ENCODE results near the gene FMNL2.

Gene FMNL2

DNA sequence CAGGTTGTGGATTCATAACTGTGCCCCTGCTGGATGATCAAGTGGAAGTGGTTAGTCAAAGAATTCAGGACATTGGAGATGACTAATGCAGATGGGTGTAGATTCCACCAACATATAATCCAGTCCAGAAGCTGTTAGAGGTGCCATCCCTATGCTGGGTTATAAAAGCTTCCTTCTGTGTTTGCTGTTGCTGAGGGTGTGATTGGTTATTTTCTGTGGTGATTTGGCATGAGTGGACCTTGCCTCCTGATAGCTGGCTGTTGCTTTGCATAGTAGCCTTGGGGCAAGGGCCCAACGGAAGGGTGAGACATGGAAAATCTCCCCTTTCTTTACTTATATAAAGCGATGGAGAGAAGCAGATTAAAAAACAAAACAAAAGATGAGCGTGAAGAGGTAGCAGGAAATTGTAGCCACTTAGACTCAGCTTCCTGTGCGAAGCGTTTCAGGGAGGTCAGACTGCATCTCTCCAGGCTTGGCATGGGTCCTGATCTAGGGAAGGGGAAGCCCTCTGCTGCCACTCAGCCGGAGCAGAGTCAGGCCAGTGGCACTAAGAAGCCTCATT is 190.4 kb downstream of the FMNL2 start:
- no peak for DNase-seq (ENCODE audit: low spot score)

DNA sequence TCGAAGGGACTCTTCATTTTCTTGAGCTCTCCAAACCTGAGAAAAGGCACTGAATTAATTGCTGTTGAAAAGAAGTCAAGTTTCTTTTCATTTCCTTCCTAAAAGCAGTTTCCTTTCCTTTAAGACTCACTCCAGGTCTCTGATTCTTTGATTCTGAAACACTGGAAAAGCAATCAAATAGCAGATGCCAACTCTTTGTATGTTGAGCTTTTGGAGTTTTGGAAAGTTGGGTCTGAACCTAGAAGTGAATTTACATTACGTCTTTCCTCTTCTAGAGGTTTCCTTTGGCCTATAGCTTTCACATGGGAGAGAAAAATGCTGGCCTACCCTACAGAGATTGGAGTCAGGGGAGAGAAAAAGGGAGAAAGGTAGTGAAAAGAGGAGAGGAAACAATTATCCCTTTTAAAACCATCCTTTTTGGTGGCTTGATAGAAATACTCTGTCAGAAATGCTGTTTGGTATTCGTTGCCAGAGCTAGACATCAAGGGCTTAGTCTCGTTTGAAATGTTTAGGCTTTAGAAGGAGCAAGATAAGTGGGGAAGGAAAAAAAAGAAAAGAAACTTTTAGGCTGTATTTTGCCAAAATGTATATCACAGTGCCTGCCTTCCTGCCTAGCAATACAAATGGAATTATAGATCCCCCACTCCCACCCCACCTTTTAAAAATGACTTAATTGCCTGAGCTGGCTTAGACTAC is 194.6 kb downstream of the FMNL2 start:
- DNase-seq (ENCODE audit: low spot score): no peak

DNA sequence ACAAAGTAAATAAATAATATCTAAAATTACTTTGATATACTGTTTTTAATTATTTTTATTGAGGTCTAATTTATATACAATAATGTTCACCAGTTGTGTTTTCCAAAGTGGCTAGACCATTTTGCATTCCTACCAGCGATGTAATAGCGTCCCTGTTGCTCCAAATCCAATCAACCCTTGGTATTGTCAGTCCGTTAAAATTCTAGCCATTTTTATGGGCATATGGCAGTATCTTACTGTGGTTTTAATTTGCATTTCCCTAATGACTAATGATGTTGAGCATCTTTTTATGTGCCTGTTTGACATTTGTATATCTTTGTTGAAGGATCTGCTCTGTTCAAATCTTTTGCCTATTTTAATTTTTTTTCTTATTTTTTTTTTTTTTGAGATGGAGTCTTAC is 197.3 kb downstream of the FMNL2 start:
- no peak for DNase-seq (ENCODE audit: low spot score)

DNA sequence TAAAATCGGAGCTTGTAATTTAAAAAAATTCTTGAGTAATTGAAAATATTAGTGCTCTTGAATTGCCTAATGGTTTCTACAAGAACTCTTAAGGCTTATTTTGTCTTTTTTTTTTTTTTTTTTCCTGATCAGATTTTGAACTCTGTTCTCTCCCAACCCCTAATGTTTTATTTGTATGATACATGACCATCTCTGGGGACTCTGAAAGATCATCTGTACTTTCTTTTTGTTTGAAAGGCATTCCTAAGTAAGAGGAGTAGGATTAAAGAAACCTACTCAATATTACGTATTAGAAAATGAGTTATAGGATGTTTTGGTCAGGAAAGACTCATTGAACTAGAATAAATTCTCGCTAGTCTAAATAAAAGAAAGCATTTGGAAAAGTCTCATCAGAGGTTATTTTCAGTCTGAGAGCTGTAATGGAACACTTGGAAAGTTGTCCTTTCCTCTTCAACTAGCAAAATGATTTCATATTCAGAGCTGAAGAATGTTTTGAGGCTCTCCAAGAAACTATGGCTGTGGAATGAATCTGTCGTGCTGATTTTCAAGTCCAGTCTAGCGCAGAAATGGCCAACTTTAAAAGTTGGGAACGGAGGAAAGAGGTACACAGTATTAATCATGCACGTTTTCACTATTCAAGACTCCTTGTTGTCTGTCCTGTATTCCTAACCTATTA is 199.6 kb downstream of the FMNL2 start:
- no peak for DNase-seq (ENCODE audit: low spot score)

DNA sequence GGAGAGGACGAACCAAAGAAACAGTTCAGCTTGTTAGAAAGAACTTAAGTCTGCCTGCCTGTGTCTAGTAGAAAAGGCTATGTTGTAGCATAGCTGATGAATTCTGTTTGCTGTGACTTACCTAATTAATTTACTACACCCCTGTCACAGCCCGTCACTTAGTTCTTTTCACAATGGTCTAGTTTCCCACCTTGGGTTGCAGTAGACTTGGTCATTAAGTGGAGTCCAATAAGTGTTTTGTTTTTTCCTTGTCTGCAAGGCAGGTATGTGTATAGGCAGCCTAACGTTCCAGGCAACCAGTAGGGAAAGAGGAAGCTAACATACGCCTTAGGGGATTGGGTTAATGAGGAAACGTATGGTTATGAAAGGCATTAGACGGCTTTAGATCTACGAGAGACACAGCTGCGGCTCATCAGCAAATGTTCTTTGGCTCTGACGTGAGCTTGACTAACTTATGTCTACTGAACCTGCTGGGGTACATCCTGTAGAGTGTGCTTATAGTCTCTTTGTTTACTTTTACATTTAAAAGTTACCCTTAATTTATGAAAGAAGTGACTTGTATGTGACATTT is 202.2 kb downstream of the FMNL2 start:
- no peak for DNase-seq (ENCODE audit: low spot score)

DNA sequence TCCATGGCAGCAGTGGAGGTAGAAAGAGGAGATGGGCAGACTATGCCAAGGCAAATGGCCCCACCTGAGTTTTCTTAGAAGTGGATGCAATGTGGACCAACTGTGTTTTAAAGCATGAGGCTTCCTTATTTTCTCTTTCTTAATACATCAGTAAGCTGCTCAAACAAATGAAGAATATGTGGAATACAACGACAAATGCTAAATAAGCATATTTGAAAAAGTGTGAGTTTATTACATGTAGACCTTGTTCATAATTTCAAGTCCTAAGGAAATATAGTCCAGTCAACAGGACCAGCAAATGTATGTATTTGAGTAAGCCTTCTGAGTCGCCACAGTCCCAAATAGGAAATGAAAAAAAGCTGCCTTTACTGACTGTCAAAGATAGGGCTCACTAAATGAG is 204.4 kb downstream of the FMNL2 start:
- no peak for DNase-seq (ENCODE audit: low spot score)

DNA sequence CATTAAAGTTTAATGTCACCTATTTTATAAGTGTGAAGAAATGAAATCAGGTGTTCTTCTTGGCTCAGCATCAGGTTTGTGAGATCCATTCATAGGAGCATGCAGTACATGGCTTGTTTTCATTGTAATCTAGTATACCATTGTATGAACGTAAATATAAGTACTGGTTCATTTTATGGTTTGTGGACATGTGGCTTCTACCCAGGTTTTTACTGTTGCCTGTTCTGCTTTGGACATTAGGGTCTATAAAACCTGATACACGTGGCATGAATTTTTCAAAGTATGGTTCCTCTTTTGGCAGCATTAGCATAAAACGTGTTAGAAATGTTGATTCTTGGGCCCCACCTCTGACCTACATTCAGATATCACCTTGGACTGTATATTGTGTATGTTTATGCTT is 206.7 kb downstream of the FMNL2 start:
- DNase-seq (ENCODE audit: low spot score): no peak

DNA sequence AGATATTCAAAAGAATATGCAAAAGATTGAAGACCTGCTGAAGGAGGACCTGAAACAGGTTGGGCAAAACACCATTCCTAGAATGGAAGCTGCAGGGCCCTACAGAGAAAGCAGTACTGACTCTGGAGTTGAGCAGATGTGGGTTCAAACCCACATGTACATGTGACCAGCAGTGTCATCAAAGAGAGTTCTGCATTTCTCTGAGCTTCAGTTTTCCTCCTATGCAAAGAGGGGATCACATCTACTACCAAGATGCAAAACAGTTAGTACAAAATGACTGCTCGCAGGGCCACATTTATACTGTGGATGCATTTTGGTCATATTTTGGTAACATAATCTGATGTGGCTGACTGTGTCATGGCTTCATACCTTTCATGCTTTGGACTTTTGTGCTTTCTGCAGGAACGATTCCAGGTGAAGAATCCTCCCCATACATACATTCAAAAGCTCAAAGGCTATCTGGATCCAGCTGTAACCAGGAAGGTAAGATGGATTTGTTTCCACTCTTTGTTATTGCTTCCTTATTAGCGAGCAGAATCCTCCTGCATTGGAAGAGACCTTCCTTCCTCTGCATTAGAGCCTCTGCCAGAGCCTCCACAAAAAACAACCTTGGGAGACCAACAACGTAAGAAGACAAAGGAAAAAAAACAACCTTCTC is 207.5 kb downstream of the FMNL2 start:
- DNase-seq (ENCODE audit: low spot score): no peak

DNA sequence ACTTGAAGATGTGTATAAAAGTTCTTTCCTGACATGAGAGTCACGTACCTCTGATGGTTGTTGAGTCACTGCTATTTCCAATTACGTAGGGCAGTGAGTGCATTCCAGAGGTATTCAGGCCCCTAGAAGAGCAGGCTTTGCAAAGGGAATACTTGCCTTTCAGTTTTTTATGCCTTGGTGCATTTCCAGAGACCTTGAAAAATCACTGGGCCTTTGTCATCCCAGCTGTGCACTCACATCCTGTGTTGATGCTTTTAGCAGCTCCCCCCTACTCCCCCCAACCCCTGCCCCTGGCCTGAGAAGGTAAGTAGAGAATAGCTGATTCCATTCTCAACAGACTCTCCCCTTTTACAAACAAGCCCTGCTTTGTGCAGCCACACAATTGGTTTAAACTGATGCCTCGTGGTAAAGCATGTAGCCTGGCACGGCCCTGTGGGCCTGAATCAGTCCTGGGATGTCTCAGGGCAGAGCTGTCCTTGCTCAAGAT is 208.1 kb downstream of the FMNL2 start:
- no peak for DNase-seq (ENCODE audit: low spot score)

DNA sequence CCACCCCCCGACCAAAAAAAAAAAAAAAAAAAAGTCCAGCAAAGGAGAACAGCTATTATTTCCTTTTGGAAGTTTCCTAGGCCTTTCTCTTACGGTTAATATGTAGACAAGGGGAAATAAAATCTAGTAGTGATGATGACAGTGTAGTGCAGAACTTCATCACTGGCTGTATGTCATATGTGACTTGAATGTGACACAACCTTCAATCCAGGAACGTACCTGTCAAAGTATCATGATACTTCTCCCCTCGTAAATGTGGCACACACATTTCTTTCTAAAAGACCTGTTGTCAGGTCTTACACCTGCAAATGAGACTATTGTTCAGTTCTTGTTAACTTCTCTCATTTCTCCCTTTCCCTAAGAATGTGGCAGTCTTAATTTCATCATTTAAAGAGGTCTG is 208.7 kb downstream of the FMNL2 start:
- no peak for DNase-seq (ENCODE audit: low spot score)

DNA sequence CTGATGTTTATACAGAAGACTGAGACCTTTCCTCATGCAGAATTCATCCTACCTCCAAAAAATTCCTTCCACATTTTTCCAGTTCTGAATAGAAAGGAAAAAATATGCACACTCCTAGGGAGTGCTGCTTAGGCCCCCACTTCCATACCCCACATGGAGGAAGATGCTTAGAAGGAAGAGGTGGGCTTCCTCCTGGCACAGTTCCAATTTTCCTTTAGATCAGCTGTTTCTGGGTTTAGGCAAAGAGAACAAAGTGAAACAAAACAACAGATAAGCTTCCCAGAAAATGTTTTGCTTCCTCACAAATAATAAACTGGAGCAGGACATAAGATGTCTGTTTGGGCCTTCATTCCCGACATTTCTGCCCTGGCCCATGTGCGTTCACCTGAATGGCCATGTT is 209.7 kb downstream of the FMNL2 start:
- no peak for DNase-seq (ENCODE audit: low spot score)

DNA sequence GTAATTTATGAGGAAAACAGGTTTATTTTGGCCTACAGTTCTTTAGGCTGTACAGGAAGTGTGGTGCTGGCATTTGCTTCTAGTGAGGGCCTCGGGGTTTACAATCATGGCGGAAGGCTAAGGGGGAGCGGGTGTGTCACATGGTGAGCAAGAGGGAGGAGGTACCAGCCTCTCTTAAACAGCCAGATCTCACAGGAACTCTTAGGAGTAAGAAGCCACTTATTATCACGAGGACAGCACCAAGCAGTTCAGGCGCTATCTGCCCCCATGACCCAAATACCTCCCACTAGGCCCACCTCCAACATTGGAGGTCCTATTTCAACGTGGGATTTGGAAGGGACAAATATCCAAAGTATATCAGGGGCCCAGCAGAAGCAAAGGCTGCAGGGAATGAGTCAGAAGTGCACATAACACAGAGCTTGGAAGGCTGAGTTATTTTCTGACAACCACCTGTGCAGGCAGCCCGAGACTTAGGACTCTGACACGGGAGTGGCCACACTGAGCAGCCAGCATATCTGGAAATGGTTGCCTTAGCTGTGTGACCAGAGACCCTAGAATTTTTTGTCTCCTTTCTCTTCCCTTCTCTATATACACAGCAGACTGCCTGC is 211.4 kb downstream of the FMNL2 start:
- no peak for DNase-seq (ENCODE audit: low spot score)

DNA sequence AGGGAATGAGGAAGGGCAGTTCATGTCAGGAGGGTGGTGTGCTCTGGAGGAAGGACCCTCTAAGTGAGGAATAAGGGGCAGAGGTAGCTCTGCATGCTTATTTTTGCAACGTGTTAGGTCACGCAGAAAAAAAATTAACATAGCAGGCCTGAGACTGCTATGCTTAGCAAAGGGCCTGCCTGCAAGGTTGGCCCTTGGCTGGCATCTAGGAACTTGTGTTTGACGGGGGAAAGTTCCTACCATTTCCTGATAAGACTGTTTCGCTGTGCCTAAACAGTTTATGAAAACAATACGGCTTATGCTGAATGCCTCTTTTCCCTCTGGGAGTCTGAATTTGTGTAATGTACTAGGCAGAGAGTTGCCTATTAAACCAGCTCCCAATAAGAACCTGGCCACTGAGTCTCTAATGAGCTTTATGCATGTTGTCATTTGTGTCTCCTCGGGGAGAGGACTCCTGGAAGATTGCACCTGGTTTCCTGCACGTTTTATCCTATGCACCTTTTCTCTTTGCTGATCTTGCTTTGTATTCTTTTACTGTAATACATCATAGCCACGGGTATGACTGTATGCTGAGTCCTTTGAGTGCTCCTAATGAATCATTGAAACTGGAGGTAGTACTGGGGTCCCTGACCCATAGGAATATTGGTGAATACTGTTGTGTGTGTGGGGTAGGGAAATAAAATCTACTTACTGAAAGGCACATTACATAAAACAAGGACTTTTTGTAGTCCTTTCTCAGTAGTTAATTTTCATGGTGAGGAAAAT is 213.3 kb downstream of the FMNL2 start:
- no peak for DNase-seq (ENCODE audit: low spot score)

DNA sequence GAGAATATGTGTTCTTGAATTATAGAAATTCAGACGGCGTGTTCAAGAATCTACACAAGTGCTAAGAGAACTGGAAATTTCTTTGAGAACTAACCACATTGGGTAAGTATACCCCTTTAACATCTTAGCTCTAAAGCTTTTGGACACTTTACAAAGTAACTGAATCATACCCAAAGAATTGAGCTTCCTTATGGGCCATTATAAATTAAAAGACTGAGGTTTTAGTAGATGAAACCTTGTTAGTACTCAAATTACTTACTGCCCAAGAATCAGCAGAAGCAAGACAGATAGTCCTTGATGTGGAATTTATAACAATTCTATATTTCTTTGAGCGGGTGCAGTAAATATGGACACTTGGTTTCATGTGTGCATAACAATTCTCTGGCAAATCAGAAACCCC is 214.0 kb downstream of the FMNL2 start:
- no peak for DNase-seq (ENCODE audit: low spot score)

DNA sequence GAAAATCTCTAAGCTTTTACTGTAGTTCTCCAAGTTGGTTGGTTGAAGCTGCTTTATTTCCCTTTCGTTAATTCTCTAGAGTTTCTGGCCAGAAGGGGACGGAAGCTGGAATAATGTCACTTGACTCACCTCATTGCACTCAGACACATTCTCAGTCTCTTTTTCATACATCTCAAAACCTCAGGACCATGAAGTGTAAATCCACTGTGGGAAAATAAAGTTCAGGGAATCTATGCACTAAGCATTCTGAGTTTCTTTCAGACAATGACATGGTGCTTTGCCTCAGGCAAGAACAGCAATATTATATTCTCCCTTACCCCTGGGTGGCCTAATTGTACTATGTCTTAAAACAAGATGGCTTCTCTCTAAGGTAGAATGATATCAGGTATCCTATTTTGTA is 214.4 kb downstream of the FMNL2 start:
- DNase-seq (ENCODE audit: low spot score): no peak

DNA sequence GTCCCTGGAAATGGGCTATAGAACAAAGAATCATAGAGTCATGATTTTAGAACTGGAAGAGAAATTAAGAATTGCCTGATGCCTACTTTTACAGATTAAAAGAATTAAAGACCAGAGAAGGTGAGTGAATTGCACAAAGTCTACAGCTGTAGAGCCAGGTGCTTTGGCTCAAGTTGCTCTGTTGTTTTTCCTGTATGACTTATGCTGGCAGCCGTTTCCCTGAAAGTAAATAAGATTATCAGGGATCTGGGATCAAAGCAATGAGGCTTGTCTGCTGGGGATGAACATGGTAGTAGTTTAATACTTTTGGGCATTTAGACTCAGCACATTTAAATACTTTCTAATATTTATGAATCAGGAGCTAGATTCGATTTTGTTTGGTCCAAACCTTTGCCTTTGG is 215.4 kb downstream of the FMNL2 start:
- DNase-seq (ENCODE audit: low spot score): no peak

DNA sequence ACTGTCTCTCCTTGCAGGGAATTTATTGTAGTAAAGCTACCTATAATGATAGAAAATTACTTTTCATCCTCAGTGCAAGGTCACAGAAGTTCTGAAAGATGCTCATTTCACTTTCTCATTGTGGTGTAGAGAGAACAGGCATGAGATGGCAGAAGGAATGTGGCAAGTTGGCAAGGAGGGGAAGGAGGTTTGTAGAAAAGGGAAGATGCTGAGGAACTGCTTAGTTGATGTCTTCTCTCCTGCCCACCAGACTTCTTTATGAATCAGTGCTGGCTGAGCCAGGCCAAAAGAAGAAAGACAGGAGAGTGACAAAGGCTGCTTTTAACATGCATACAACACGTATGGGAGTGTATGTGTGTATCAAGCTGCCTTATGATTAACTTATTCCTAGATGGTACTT is 217.9 kb downstream of the FMNL2 start:
- no peak for DNase-seq (ENCODE audit: low spot score)

DNA sequence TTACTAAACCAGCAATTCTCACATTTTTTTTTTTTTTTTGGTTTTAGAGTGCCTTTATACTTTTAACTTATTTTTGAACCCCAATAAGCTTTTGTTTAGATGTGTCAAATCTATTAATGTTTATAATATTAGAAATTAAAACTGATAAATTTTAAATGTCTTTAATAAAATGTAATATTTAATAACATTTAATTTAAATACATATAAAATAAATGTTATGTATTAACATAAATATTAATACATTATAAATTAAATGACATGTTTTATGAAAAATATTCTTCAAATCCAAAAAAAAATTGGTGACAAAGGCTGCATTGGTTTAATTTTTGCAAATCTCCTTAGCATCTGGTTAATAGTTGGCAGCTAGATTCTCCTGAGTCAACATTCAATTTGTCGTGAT is 218.5 kb downstream of the FMNL2 start:
- no peak for DNase-seq (ENCODE audit: low spot score)

DNA sequence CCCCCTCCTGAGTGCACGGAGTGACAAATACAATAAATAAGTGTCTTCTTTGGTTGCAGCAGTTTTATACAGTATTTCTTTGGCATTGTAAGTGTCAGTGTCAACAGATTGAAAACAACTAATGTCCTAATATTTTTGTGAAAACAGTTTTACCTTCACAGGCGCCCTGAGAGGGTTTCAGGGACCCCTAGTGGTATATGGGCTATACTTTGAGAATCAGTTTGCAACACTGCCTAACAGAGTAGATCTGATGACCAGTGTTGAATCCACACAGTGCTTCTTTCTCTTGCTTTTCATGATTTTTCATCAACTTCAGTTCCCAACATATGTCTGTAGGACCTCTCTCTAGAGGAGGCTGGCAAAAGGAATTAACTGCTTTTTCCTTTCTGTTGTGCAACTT is 220.1 kb downstream of the FMNL2 start:
- DNase-seq (ENCODE audit: low spot score): peak; percentile 23

DNA sequence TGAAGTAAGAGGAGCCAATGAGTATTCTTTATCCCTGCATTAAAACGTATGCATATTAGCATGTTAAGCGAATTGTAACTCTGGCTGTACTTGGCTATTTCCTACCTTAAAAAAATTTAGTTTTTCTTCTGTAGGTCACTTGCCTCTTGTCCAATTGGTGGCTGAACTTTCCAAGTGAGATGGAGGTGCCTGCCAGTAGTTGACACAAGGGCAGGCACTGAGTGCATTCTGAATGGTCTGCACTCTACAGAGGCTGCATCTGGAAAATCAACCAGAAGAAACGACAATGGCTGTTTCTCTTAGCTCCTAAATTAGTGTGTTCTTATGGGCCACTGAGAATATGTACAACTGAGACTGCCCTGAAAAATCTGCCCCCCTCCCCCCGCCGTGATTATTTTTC is 221.5 kb downstream of the FMNL2 start:
- DNase-seq (ENCODE audit: low spot score): no peak

DNA sequence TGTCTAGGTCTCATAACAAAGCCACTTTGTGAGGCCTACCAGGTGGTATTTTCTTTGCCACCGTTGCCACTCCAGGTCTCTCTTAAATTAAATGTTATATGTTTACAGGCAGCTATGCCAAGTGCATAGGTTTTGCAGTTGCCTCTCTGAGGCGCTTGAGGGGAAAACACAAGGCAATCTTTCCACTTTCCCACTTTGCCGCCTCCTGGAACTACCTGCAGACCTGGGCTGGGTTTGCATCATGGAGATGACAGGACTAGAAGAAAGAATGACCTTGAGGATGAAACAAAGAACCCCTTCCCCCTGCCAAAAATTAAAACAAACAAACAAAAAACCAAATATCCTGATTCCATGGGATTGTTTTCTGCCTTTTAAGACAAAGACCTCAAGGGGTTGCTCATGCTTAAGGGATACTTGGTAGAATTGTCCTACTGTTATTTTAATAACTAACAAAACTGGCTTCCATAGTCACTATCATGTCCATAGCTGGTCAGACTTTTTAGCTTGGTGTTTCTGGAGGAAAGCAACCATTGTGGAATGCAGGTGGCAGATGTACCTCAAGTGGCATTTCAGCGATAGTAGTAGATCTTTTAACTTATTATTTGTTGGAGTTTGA is 222.4 kb downstream of the FMNL2 start:
- no peak for DNase-seq (ENCODE audit: low spot score)

All from HuH-7 (cell line).